AG04449 (cell line): Measurements from ENCODE around the gene CCL3.
"Not testable (repeated sequence)": the region's sequence is repeated elsewhere in the genome, so short reads cannot be mapped to it uniquely, and the experiment has no call there.

Source experiments
- CTCF ChIA-PET: fragments of 350-600 bp; formaldehyde crosslinking; extraction: SDS; loops from one replicate; lab custom pipeline; 2021; ENCODE audit warnings: antibody characterized with exemption; lab: Yijun Ruan, JAX
- POLR2A ChIA-PET: fragments of 400-600, 350-600 bp; formaldehyde crosslinking; extraction: SDS; loops from one replicate; lab custom pipeline; 2020; ENCODE audit warnings: antibody characterized with exemption, inconsistent platforms; lab: Yijun Ruan, JAX
- DNase-seq: peaks from one replicate; pipeline ENCODE4 v3.0.0-alpha.2; 2010; ENCODE audit warnings: low read depth, low spot score
- H3K4me3 ChIP-seq: 2 replicates; pipeline ENCODE4 v1.5.1; 2011; ENCODE audit warnings: low read depth, mild to moderate bottlenecking, control low read depth, low read length
- TF ChIP-seq, protein P1 (sequence below): IDR thresholded peaks from one replicate; pipeline ENCODE4 v1.5.1; 2011; ENCODE audit warnings: mild to moderate bottlenecking, moderate library complexity, low read length, control low read depth, inconsistent platforms; ENCODE audit not compliant: insufficient read depth; ENCODE audit errors: missing control alignments

CCL3 gene

DNA sequence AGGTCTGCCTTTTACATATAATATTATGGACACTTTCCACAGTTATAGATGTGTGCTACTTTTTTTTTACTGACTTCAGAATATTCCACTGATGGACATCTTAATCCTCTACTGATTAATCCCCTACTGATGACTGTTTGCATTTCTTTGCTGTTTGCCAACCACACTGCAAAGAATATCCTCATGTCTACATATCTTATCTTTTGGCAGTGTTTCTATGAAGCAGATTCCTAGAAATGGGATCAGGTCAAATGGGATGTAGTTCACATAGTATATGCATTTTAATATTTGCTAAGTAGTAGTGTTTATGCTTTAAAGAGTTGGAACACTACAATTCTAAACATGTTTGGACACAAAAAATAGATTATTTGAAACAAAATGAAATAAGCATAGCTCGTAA lies 3.2 kb downstream of the CCL3 start:
- TF ChIP-seq, protein P1, sequence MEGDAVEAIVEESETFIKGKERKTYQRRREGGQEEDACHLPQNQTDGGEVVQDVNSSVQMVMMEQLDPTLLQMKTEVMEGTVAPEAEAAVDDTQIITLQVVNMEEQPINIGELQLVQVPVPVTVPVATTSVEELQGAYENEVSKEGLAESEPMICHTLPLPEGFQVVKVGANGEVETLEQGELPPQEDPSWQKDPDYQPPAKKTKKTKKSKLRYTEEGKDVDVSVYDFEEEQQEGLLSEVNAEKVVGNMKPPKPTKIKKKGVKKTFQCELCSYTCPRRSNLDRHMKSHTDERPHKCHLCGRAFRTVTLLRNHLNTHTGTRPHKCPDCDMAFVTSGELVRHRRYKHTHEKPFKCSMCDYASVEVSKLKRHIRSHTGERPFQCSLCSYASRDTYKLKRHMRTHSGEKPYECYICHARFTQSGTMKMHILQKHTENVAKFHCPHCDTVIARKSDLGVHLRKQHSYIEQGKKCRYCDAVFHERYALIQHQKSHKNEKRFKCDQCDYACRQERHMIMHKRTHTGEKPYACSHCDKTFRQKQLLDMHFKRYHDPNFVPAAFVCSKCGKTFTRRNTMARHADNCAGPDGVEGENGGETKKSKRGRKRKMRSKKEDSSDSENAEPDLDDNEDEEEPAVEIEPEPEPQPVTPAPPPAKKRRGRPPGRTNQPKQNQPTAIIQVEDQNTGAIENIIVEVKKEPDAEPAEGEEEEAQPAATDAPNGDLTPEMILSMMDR, result no peak

DNA sequence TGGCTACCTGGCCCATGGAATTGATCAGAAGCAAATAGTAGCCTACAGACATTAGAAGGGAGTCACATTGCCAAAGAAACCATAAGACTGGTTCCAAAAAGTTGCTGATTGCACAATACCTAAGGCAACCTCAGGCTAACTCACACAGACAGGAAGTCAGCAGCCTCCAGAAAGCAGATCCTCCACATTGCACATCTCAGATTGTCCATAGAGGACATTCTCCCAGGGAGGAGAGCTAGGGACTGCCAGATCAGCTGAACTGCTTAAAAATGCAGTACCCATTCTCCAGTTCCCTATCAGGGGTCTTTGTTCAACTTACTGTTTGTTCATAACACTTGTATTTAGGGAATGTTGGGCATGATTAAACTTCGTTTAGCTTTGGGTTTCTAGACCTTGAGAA lies 4.2 kb downstream of the CCL3 start:
- ChIA-PET POLR2A (no interaction called here), CTCF (no interaction called here)
- DNase-seq, result no peak
- H3K4me3 ChIP-seq, result no peak overlapping the region
- TF ChIP-seq, protein P1, result no peak

More for the DNA sequence above, 3.2 kb downstream of the CCL3 start:
- no peak overlapping the region for H3K4me3 ChIP-seq
- ChIA-PET POLR2A (no interaction called here), CTCF (no interaction called here)
- no peak for DNase-seq

DNA sequence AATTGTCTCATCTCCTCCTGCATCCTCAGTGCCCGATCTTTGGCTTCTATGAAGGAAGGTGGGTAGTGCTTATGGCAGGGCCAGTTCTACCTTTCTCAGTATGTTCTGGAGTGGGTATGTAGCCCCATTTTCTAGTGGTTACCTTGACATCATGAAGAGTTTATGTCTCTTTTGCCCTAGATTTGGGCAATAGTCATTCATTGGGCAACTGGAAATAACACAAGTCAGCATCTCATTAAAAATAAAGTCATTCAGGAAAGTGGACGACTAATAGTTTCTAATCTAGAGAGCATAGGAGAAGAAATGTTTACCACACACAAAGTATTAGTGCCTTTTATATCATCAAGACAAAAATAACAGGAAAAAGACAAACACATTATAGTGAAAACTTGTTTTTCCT lies 6.3 kb downstream of the CCL3 start:
- CTCF ChIA-PET, DNase-seq, POLR2A ChIA-PET, H3K4me3 ChIP-seq: not testable (repeated sequence)

DNA sequence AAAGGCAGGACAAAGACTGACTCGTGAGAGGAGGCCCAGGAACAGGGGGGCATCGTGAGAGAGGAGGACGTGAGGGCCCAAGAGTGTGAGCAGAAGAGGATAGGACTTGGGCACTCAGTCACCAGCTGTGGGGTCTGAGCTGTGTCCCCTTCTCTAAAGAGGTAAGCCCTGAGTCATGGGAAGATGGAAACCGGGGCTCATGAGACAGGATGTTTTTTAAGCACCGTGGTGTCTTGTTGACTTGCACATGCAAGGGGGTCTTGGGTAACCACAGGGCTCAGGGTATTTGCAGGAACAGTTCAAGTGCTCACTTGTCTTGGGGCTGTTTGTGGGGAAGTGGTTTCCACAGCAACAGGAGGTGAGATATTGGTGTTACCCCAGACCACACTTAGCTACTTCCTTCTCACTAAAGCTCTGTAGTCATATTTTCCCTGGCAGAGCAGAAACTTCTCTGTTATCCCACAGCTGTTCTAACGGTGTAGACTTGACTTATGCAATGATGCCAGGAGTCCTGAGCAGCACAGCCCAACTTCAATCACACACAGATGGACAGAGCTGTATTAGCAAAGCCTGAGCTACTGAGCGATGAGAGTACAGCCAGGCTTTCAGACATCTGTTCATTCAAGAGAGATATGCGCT lies 7.3 kb downstream of the CCL3 start:
- H3K4me3 ChIP-seq, DNase-seq, POLR2A ChIA-PET, CTCF ChIA-PET: not testable (repeated sequence)

DNA sequence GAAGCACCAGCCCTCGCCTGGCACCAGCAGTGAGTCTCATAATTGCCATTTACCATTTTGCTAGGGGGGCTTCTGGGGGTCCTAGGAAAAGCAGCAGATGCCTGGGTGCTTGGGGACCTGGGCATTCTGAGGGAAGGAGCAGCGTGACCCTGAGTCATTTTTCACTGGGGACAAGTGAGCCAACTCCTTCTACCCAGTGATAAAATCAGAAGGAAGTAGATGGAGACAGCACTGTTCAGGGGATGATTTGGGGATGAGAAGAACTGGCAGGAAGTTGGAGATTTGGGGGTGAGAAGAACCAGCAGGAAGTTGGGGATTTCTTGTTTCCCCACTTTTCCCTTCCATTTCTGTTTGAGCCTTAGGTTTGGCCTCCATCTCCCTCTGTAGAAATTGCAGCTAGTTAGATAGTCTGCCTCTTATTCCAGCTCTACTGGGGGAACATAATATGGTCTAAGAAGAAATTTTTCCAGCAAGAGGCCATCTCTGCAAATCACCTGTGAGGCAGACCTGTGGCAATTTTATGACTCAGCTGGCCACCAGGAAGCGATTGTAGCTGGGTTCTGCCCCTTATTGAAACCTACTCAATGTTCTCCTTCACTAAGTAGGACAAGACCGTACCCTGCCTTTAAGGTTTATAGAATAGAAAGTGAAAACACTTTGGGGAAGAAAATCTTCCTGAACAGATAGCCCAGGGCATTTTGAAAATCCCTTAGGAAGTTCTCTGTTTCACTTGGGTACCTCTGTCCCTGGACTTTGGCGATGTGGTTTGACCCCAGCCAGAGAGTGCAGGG lies 8.1 kb downstream of the CCL3 start:
- POLR2A ChIA-PET, DNase-seq, CTCF ChIA-PET, H3K4me3 ChIP-seq: not testable (repeated sequence)

DNA sequence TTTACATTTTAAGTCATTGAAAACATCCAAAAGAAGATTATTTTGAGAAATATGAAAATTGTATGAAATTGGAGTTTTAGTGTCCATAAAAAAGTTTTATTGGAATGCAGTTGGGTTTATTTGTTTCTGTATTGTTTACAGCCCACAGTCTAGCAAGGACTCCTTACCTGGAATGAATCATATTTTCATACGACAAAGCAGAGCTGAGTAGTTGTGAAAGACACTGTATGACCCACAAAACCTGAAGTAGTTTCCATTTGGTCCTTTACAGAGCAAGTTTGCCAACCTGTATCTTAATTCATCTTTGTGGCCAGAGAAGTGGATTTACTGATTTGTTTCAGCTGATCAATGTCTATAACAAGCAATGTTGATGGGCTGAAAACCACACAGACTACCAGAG lies 15.6 kb downstream of the CCL3 start:
- no peak overlapping the region for H3K4me3 ChIP-seq
- TF ChIP-seq, protein P1, result no peak
- ChIA-PET CTCF (interaction anchor here (1.4 kb wide), 2 partner anchors 9 to 105 kb away, joined by 4 to 6 read pairs; no protein-coding TSS in a partner anchor), POLR2A (no interaction called here)
- DNase-seq, result no peak

DNA sequence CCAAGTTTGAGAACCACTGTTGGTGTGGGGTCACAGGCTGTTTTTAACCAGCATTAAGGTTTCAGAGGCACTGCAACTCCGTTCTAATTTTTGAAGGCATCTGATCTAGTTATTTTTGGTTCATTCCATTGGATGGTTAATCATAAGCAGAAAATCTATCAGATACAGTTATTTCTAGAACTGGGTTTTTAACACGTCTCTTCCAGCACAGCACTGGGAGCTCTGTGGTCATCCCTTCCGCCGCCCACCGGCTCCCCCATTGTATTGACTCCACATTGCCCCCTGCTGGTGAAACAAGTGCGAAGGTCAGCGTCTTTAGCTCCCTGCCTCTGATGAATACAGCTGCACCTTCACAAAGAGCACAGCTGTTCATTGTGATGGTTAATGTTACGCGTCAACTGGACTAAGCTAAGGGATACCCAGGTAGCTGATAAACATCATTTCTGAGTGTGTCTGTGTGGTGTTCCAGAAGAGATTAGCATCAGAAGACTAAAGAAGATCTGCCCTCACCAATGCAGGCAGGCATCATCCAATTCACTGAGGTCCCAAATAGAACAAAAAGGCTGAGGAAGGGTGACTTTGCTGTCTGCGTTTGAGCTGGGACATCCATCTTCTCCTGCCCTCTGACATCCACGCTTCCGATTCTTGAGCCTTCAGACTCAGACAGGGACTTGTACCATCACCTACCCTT lies 17.4 kb downstream of the CCL3 start:
- no peak for DNase-seq
- no peak overlapping the region for H3K4me3 ChIP-seq
- CTCF ChIA-PET, result interaction anchor here (1.0 to 1.4 kb wide), 8 partner anchors 9 to 103 kb away, joined by 3 to 5 read pairs (median 3); partner anchors contain the start of gene CCL18
- TF ChIP-seq, protein P1, result peak; percentile 48
- POLR2A ChIA-PET, result no interaction called here
